ENCODE results near the gene BAIAP2L1.
A peak's percentile ranks its signal among the peaks of the same experiment; 100 is the strongest.

BAIAP2L1 gene

GRCh38 chr7:98289333-98289875 lies 111.5 kb downstream of the BAIAP2L1 start:
- no peak for DNase-seq

- DNase-seq: no peak
These were observed 112.6 kb downstream of the BAIAP2L1 start for GRCh38 chr7:98288064-98288823.

GRCh38 chr7:98287486-98287959 lies 113.4 kb downstream of the BAIAP2L1 start:
- DNase-seq: no peak

DNA sequence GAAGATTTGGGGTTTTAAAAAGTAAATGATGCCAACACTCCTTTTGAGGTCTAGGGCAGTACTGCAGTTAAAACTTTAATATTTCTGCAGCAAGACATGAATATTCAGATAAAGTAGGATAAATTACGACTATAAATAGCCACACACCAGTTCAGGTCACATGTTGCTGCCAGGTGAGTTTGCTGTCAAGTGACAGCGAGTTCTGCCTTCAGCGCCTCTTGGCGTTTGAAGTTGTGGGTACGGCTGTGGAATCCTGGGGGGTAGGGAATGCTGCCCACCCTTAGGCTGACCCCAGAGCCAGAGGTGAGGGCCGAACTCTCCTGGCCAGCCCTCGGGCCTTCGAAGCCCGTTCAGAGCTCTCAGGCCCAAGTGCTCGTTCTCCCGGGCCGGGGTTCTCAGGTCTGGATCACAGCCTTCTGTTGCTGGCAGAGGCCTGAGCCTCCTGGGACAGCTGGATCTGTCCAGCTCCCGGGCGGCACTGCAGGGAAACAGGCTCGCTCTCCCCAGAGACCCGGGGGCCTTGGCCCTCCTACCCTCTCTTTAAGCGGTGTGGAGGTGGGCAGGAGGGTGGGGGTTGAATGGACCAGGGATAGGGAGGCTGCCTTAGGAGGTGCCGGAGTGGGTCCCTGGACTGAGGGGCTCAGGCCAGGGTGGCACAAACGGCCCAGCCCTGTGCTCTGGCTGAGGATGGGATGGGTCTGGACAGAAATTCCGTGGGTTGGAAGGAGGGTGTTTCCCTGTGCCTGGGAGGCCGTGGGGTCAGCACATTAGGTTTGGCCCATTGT lies 114.0 kb downstream of the BAIAP2L1 start:
- no peak for DNase-seq

DNA sequence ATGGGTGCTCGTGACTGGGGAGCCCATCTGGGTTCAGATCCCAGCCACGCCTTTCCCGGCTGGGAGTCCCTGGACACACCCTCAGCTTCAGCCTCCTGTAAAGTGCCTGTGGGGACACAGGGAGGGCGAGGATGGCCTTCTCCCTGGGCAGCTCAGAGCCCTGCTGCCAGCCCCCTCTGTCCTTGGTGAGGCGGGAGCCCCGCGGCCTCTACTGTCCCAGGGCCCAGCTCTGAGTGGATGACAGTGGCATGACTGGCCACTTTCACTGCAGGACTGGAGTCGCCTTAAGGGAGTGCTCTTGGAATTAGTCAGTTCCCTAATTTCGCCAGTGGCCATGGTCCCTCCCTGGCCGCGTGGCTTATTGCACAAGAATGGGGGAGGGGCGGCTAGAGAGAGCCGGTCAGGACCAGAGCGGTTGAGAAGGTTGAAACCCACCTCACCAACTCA lies 114.8 kb downstream of the BAIAP2L1 start:
- no peak for DNase-seq

GRCh38 chr7:98285157-98286092 lies 115.5 kb downstream of the BAIAP2L1 start:
- no peak for DNase-seq

DNA sequence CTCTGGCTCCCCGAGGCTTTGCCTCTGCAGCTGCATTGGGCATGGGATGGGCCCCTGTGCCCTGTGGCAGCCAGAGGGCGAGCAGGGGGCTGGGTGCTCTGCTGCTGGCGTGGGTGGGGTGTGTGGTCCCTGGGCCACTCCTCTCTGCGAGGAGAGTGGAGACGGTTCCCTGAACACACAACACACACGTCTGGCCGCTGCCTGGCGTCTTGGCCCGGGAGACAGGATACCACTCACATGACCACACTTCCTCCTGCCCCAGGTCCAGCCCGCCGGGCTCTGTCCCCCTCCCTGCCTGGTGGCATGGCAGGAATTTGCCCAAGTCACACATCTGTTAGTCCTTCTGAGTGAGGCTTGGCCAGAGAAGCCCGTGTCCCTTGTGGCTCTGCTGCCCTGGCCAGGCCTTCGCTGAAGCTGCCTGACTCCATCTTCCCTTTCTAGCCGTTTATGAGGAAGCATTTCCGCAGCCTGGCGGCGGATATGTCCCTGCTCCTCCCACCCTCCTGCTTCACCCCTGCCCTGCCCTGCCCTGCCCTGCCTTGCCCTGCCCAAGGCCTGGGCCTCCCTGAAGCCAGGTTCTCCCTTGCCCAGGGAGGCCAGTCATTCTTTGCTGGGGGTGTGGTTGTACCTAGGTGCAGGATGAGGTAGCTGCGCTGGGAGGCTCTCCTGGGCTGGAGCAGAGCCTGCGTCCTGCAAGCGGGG lies 116.4 kb downstream of the BAIAP2L1 start:
- no peak for DNase-seq

DNA sequence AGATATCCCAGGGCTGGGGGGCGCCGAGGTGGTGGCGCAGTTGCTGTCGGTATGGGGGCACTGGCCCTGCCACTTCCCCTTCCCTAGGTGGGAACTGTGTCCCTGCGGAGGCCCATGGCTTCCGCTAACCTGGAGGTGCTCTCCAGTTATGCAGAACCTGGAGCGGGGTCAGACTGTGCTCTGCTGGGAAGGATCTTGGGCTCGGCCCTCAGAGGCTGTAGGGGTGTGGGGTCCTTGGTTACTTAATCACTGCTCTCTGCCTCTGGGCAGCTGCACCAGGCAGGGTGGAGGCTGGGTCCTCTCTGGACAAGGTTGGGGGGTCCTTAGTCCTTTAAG lies 117.0 kb downstream of the BAIAP2L1 start:
- DNase-seq: no peak

DNA sequence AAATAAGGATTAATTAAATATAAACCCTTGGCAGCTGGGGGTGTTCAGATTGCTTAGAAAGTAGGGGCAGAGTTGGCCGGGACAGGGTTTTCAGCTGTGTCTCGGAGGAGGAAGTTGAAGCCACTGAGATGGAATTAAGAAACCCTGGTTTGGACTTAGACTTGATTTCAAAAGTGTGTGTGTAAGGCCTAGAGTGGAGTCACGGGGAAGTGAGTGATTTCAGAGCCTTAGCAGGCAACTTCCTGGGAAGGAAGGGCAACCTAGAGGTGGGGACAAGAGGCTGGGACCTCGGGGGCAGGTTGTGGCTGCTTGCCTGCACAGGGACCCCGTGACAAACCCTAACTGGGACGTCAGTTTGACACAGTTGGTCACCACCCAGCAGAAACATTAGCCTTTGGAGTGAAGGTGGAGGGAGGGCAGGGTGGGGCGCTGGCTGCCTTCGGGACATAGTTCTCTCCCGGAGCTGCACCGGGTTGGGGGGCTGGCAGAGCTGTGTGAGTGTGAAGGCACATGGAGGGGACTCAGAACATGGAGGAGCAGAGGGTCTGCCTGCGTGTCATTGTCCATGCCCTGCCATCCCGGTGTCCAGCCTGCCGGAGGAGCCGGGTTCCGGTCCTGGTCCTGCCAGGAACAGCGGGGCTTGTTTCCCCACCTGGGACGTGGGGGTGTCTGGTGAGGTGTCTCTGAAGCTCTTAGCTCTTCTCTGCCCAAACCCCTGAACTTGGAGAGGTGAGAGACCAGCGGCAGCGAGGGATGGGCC lies 117.6 kb downstream of the BAIAP2L1 start:
- DNase-seq: no peak

- no peak for DNase-seq
These were observed 118.2 kb downstream of the BAIAP2L1 start for GRCh38 chr7:98282703-98283102.

- DNase-seq: no peak
These were observed 118.9 kb downstream of the BAIAP2L1 start for GRCh38 chr7:98281757-98282606.

GRCh38 chr7:98280791-98281756 lies 119.8 kb downstream of the BAIAP2L1 start, which contains the start of gene BRI3:
BRI3 (plus strand) TSS chr7:98281686; CDS start chr7:98281796, 110 bp downstream.
- peak; percentile 24 for DNase-seq

DNA sequence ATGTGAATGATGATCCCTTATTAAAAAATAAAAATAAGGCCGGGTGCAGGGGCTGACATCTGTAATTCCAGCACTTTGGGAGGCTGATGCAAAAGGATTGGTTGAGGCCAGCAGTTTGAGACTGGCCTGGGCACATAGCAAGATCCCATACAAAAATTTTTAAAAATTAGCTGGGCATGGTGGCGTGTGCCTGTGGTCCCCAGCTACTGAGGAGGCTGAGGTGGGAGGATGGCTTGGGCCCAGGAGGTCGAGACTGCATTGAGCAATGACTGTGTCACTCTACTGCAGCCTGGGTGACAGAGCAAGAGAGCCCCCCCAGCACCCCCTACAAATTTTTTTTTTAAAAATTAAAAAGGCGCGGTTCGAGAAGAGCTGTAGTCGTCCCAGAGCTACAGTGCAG lies 120.6 kb downstream of the BAIAP2L1 start:
- DNase-seq: no peak

DNA sequence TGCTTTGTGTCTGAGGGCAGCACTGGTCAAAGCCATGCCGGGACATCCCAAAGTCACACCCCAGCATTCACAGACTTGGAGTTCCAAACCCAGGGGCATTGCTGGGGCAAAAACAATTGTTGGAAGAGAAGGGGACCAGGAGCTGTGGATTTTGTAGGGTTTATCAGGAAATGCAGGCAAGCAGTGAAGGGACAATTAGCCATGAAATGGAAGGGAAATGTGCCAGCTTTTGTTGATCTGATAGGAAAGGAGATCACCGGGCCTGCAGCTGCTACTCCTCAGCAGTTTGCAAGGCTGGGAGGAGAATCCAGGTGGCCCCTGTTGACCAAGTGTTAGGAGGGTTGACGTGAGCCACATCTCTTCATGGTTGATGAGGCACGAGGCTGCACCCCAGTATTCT lies 122.0 kb downstream of the BAIAP2L1 start:
- peak; percentile 3 for DNase-seq

- no peak for DNase-seq
These were observed 122.5 kb downstream of the BAIAP2L1 start for GRCh38 chr7:98278408-98278807.

DNA sequence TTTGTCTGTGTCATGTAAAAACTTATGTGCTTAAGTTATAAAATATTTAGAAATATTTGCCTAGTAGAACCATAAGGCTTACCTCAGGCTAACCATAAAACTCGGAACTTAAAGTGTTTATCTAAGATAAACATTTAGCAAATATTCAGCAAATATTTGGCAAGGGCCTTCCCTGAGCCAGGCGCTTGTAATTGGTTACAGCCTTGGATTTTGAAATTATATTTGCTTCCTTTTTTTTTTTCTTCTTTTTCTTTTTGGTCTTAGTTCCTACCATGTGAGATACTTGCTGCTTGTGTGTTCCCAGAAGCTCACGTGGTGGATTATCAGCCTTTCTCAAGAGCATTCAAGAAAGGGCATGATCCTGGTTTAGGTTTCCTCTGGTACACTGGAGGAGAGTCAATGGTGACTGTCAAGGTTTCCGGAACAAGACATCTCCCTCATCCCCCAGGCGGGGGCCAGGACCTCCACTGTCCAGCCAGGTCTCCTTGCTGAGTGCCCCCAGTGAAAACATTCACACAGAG lies 124.6 kb downstream of the BAIAP2L1 start:
- DNase-seq: no peak

GRCh38 chr7:98267303-98267702 lies 133.6 kb downstream of the BAIAP2L1 start:
- DNase-seq: no peak

- DNase-seq: no peak
These were observed 134.1 kb downstream of the BAIAP2L1 start for GRCh38 chr7:98266840-98267239.

DNA sequence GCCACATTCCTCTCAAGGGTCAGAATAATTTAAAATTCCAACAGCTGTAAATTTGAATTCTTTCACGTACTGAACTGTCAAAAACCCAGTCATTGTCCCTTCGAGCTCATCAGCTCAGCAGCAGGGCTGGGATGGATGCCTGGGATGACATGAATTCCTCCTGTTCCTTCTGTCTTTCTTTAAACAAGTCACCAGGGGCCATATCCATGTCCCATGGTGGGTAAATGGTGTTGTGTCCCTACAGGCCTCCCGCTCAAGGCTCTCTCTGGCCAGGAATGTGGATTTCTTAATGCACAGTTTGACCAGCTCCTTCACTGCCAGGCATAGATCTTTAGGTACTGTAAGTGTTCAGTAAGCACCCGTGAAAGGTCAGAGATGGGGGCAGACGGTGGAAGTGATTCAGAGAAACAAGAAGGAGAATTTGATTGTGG lies 135.0 kb downstream of the BAIAP2L1 start:
- DNase-seq: no peak

Measured in SHP77 treated with DMSO at 0.1 percent for 48 hours (cell line).